ENCODE data around the gene EEFSEC.
"Not testable (repeated sequence)": the region's sequence is repeated elsewhere in the genome, so short reads cannot be mapped to it uniquely, and the experiment has no call there.

Gene EEFSEC

GRCh38 chr3:128152419-128153155 is 694 bp upstream of the EEFSEC start:
- peak; percentile 61 for DNase-seq

GRCh38 chr3:128154354-128154753 is 1.1 kb downstream of the EEFSEC start:
- DNase-seq = not testable (repeated sequence)

GRCh38 chr3:128155616-128156360 is 2.5 kb downstream of the EEFSEC start:
- DNase-seq = no peak

- no peak for DNase-seq
Measured at GRCh38 chr3:128160661-128161060, 7.4 kb downstream of the EEFSEC start.

GRCh38 chr3:128163432-128163831 is 10.2 kb downstream of the EEFSEC start:
- DNase-seq = no peak

- no peak for DNase-seq
Measured at GRCh38 chr3:128166971-128167453, 13.7 kb downstream of the EEFSEC start.

GRCh38 chr3:128167646-128167972 is 14.3 kb downstream of the EEFSEC start:
- no peak for DNase-seq

GRCh38 chr3:128167973-128168674 is 14.8 kb downstream of the EEFSEC start:
- no peak for DNase-seq

GRCh38 chr3:128168836-128169235 is 15.6 kb downstream of the EEFSEC start:
- no peak for DNase-seq

- DNase-seq = peak; percentile 81
Measured at GRCh38 chr3:128170866-128171516, 17.7 kb downstream of the EEFSEC start.

GRCh38 chr3:128173200-128173599 is 19.9 kb downstream of the EEFSEC start:
- DNase-seq = no peak

GRCh38 chr3:128173849-128174248 is 20.6 kb downstream of the EEFSEC start:
- no peak for DNase-seq

GRCh38 chr3:128174675-128175590 is 21.7 kb downstream of the EEFSEC start:
- DNase-seq = no peak

- DNase-seq = no peak
Measured at GRCh38 chr3:128175768-128176167, 22.5 kb downstream of the EEFSEC start.

GRCh38 chr3:128176276-128176833 is 23.1 kb downstream of the EEFSEC start:
- no peak for DNase-seq

GRCh38 chr3:128177865-128178264 is 24.6 kb downstream of the EEFSEC start:
- DNase-seq = no peak

GRCh38 chr3:128178782-128179483 is 25.7 kb downstream of the EEFSEC start:
- no peak for DNase-seq

GRCh38 chr3:128179484-128179819 is 26.2 kb downstream of the EEFSEC start:
- DNase-seq = no peak

- no peak for DNase-seq
Measured at GRCh38 chr3:128180436-128180835, 27.2 kb downstream of the EEFSEC start.

GRCh38 chr3:128180913-128181312 is 27.6 kb downstream of the EEFSEC start:
- no peak for DNase-seq

GRCh38 chr3:128182656-128183055 is 29.4 kb downstream of the EEFSEC start:
- no peak for DNase-seq
